RWPE1 (cell line): ENCODE results near the gene HSF4.
A peak's percentile ranks its signal among the peaks of the same experiment; 100 is the strongest.

Source experiments
- CTCF ChIA-PET: fragments of 350-600 bp; sonication (Branson Sonifier 250); formaldehyde crosslinking; extraction: SDS; loops from one replicate; lab custom pipeline; 2021; lab: Yijun Ruan, JAX
- POLR2A ChIA-PET: fragments of 400-600 bp; formaldehyde crosslinking; extraction: SDS; loops from one replicate; lab custom pipeline; 2020; ENCODE audit warnings: antibody characterized with exemption; ENCODE audit not compliant: low non-redundant PET; lab: Yijun Ruan, JAX
- DNase-seq: peaks from one replicate; pipeline ENCODE4 v3.0.0; 2012; ENCODE audit warnings: low spot score
- H3K27ac ChIP-seq: fragments of 450-650 bp; 2 replicates; pipeline ENCODE4 v1.5.1; 2017
- CTCF ChIP-seq: fragments of 450-650 bp; conservative IDR thresholded peaks from 2 replicates; pipeline ENCODE4 v1.5.1; 2017; ENCODE audit warnings: low read depth, mild to moderate bottlenecking

HSF4 gene

GRCh38 chr16:67144943-67145342 lies 19.6 kb upstream of the HSF4 start:
- ChIA-PET POLR2A (no interaction called here), CTCF (no interaction called here)
- no peak for DNase-seq
- peak overlapping the region; percentile 87 for H3K27ac ChIP-seq
- TF ChIP-seq CTCF, result no peak

DNA sequence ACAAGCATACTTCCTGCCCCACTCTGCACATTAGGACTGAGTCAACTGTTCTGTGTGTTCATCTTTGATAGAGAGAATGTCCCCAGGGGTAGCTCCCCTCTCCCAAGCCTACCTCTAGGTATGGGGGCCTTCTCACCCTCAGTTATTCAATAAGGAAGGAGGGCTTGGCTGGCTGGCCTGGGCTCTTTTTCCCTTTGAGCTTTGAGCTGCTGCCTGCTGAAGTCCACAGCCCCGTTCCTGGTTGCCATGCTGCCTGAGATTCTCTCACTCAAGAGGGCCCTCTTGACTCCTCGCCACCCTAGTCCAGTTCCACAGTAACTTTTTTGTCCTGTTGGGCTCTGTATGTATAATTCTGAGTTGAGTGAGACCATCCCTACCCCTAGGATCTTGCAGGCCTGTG lies 18.8 kb upstream of the HSF4 start:
- no peak for TF ChIP-seq CTCF
- no peak for DNase-seq
- ChIA-PET POLR2A (no interaction called here), CTCF (interaction anchor here (0.7 kb wide), 1 partner anchor 34 kb away, joined by 3 read pairs; no protein-coding TSS in a partner anchor)
- H3K27ac ChIP-seq, result peak overlapping the region; percentile 87

DNA sequence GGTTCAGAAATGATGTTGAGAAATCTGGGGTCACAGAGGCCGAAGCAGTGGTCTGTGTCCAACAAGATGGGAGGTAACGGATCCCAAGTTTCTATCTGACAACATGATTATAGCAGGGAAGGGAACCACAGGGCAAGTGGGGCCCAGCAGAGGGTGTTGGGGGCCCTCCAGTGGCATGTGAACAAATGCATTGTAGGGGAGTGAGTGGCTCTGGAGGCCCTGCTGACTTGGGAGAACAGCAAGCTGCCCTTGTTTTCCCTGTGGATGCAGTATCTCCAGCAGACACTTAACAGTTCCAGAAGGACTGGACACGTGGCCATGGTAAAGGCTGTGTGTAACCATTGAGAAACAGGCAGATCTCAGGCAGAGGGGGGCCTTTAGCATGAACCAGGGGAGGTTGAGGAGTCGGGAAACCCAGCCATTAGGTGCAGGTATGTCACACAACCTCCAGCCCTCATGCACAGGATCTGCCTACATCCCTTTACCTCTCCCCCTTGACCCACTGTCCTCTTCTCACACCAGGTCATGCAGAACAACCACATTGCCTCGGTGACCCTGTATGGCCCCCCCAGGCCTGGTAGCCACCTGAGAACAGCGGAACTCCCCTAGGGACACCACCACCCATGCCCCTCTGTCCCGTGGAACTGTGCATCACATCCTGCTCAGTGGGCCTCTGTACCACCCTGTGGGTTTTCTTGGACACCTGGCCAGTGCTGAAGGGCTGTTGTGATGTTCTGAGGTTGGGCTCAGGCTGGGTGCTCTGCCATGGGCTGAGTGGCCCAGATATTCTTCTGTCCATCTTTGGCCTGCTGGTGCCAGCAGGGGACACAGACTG lies 17.8 kb upstream of the HSF4 start:
- POLR2A ChIA-PET, result interaction anchor here (0.5 to 0.7 kb wide), 2 partner anchors 16 to 46 kb away, joined by 3 to 6 read pairs; no protein-coding TSS in a partner anchor
- TF ChIP-seq CTCF, result no peak
- CTCF ChIA-PET, result interaction anchor here (0.6 to 1.0 kb wide), 3 partner anchors 19 to 472 kb away, joined by 3 to 5 read pairs (median 3); no protein-coding TSS in a partner anchor

DNA sequence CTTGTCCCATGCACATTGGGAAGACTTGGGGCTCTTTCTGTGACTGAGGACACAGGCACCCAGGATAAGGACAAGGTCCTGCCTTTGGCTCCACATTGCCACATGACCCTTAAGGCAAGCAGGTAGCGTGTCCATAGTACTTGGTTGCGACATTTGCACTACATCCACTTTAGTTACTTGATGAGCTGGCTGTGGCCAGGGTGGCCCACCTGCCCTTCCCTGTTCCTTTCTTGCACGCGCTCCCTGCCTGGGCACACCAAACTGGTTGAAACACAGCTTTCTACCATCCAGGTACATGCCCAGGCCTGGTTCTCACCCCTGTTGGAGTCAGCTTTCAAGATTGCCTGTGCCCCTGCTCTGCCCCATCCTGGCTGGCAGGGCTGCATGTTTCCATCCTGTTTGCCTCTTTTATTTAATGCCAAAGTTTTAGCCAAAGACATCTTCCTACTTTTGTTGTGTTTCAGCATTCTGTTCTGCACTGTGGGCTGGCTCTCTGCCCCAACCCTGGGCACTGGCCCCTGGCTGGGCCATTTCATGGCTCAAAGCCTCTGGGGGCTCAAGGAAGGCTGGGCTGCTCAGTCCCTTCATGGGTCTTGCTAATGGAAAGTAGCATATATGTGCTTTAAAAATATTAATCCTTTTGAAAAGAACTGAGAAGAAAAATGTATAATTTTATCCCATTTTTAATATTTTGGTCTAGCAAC lies 17.0 kb upstream of the HSF4 start:
- no peak for TF ChIP-seq CTCF
- DNase-seq, result no peak
- peak overlapping the region; percentile 87 for H3K27ac ChIP-seq
- ChIA-PET POLR2A (interaction anchor here (0.7 kb wide), 1 partner anchor 45 kb away, joined by 3 read pairs; no protein-coding TSS in a partner anchor), CTCF (interaction anchor here (0.6 to 1.0 kb wide), 2 partner anchors 20 to 471 kb away, joined by 3 to 5 read pairs; no protein-coding TSS in a partner anchor)

More for the DNA sequence above, 17.8 kb upstream of the HSF4 start:
- H3K27ac ChIP-seq, result peak overlapping the region; percentile 87
- no peak for DNase-seq

DNA sequence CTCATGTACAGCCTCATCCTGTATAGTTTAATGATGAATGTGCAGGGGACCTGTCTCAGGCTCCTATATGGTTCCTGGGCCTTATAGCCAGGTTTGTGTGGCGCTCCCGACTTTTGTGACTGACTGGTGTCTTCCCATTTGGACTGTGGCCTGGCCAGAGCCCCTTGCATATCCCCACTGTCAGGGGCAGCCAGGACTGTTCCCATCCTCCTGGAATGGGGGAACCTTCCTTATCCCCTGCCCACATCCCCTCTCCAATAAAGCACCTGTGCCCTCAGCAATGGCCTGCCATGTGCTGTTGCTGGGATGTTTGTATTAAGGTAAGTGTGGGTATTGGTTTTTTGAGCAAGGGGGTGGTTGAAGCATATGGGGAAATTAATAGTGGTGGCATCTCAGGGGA lies 16.3 kb upstream of the HSF4 start:
- POLR2A ChIA-PET, result no interaction called here
- no peak for TF ChIP-seq CTCF
- CTCF ChIA-PET, result no interaction called here
- H3K27ac ChIP-seq, result peak overlapping the region; percentile 87
- no peak for DNase-seq

DNA sequence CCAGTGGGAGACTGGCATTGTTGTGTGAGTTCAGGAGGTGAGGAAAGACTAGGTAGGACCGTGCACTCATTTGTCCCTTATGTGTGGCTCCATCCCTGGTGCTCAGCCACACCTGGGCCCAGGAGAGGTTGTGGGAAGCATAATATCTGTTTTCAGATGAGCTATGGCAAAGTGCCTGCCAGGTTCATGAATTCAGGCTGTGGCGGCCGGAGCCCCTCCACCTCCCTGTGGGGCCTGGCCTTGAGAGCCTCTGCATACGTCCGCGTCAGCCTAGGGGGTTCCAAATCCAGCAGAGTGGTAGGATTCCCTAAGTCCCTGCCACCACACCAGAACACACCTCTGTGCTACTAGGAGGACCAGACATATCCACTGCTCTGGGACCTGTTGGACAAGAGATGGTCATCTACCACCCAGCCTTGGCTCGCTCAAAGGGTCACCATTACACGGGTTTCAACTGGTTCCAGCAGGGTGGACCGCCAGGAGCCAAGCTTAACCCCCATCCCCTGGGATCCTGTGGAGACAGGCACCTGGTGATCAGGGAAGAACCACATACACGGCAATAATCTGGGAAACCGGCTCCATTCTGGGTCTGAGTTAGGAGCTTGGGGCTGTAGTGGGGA lies 15.8 kb upstream of the HSF4 start:
- peak overlapping the region; percentile 87 for H3K27ac ChIP-seq
- DNase-seq, result no peak
- CTCF ChIA-PET, result interaction anchor here (0.6 to 1.1 kb wide), 3 partner anchors 15 to 172 kb away, joined by 3 read pairs; no protein-coding TSS in a partner anchor
- POLR2A ChIA-PET, result no interaction called here
- no peak for TF ChIP-seq CTCF
